Stomach (tissue), 4 donors: ENCODE results near the gene PET117.

Experiments used
- CTCF ChIP-seq, 7 experiments: fragments of 450-650 bp in 4 of 7; fragments of 200-600 bp in 3 of 7; sonication (generic) in 3 of 7; IDR thresholded peaks; one replicate each; pipeline ENCODE4 v1.5.1; 2016 to 2019; ENCODE audit warnings: antibody characterized with exemption in 7 of 7, control low read depth in 2 of 7, mild to moderate bottlenecking in 1 of 7
- EP300 ChIP-seq: sonication (generic); formaldehyde crosslinking; IDR thresholded peaks from one replicate; pipeline ENCODE4 v1.6.1; 2017; ENCODE audit warnings: antibody characterized with exemption

GRCh38 chr20:18137412-18138265 is at the start of gene PET117, which contains the start of gene KAT14:
- TF ChIP-seq EP300 (no peak), CTCF (IDR thresholded peaks at IDR 0.05) (no peak)
